Endothelial cell (in vitro differentiated cells): Measurements from ENCODE around the gene UFC1. TPM values are rescaled to one million over a fixed set of nuclear protein-coding genes. Genes with fewer than 3 reads are reported as not detected.
A peak's percentile ranks its signal among the peaks of the same experiment; 100 is the strongest.

ENCODE experiments used
- DNase-seq: peaks from one replicate; pipeline ENCODE4 v3.0.0; 2021; ENCODE audit warnings: low spot score
- H3K27ac Mint-ChIP-seq: one replicate; pipeline ENCODE4 v1.8.0; 2021; ENCODE audit warnings: mixed read lengths, inconsistent platforms; ENCODE audit not compliant: unreplicated experiment
- H3K27me3 Mint-ChIP-seq: one replicate; pipeline ENCODE4 v1.8.0; 2021; ENCODE audit warnings: mild to moderate bottlenecking, moderate library complexity, mixed read lengths, inconsistent platforms; ENCODE audit not compliant: unreplicated experiment
- H3K36me3 Mint-ChIP-seq: one replicate; pipeline ENCODE4 v1.8.0; 2021; ENCODE audit warnings: mild to moderate bottlenecking, low read depth, mixed read lengths, inconsistent platforms; ENCODE audit not compliant: unreplicated experiment
- H3K4me1 Mint-ChIP-seq: one replicate; pipeline ENCODE4 v1.8.0; 2021; ENCODE audit warnings: mild to moderate bottlenecking, mixed read lengths, inconsistent platforms; ENCODE audit not compliant: unreplicated experiment
- H3K4me3 Mint-ChIP-seq: one replicate; pipeline ENCODE4 v1.8.0; 2021; ENCODE audit warnings: mild to moderate bottlenecking, mixed read lengths, inconsistent platforms; ENCODE audit not compliant: unreplicated experiment
- H3K9me3 Mint-ChIP-seq: one replicate; pipeline ENCODE4 v1.8.0; 2021; ENCODE audit warnings: mixed read lengths, inconsistent platforms; ENCODE audit not compliant: unreplicated experiment
- CTCF ChIP-seq: fragments of 200-600 bp; sonication (generic); IDR thresholded peaks from one replicate; pipeline ENCODE4 v1.5.0; 2021; ENCODE audit warnings: antibody characterized with exemption; ENCODE audit not compliant: unreplicated experiment
- total RNA-seq: library from RNA; stranded (reverse); fragmentation: NEBNext Ultra II Directional; extraction: Animal tissue kit (Norgen Biotek cat#: 25700); gene quantifications from one replicate; pipeline ENCODE4 v1.2.1, GENCODE V29; 2021; ENCODE audit not compliant: unreplicated experiment

UFC1 gene
- total RNA-seq, 1 donor from 2014 or later: 124 TPM

- Mint-ChIP-seq H3K27ac (no peak overlapping the region), H3K27me3 (peaks cover 14% of the 10 kb centered on the region), H3K4me3 (no peak overlapping the region), H3K4me1 (peaks cover 25% of the 10 kb centered on the region), H3K36me3 (peaks cover 43% of the 10 kb centered on the region), H3K9me3 (no peaks in the 10 kb centered on the region)
- no peak for TF ChIP-seq CTCF
- DNase-seq: no peak
These were observed 21.1 kb downstream of the UFC1 start for GRCh38 chr1:161174911-161175310.

GRCh38 chr1:161175771-161176453 is 22.1 kb downstream of the UFC1 start:
- no peak for TF ChIP-seq CTCF
- Mint-ChIP-seq H3K27me3 (peaks cover 14% of the 10 kb centered on the region), H3K4me1 (peaks cover 25% of the 10 kb centered on the region), H3K4me3 (peak overlapping the region; percentile 99), H3K36me3 (peaks cover 41% of the 10 kb centered on the region), H3K9me3 (no peaks in the 10 kb centered on the region), H3K27ac (peak overlapping the region; percentile 8)
- no peak for DNase-seq

- H3K4me3 Mint-ChIP-seq: peak overlapping the region; percentile 99
- H3K27me3 Mint-ChIP-seq: peaks cover 14% of the 10 kb centered on the region
- H3K27ac Mint-ChIP-seq: peak overlapping the region; percentile 96
- H3K4me1 Mint-ChIP-seq: peaks cover 25% of the 10 kb centered on the region
- DNase-seq: no peak
- H3K36me3 Mint-ChIP-seq: peaks cover 37% of the 10 kb centered on the region
- H3K9me3 Mint-ChIP-seq: no peaks in the 10 kb centered on the region
- no peak for TF ChIP-seq CTCF
These were observed 22.8 kb downstream of the UFC1 start for GRCh38 chr1:161176468-161177111.

GRCh38 chr1:161177112-161177935 is 23.5 kb downstream of the UFC1 start, which contains the start of gene B4GALT3:
Gene B4GALT3, minus strand, starts transcription at chr1:161177507. Its CDS starts 1,447 bp downstream, at chr1:161176060.
- H3K9me3 Mint-ChIP-seq: no peaks in the 10 kb centered on the region
- peaks cover 25% of the 10 kb centered on the region for H3K4me1 Mint-ChIP-seq
- H3K27ac Mint-ChIP-seq: peak within 1 kb of the TSS; percentile 96
- H3K36me3 Mint-ChIP-seq: peaks cover 35% of the 10 kb centered on the region
- DNase-seq: peak; percentile 96
- H3K27me3 Mint-ChIP-seq: peaks cover 14% of the 10 kb centered on the region
- TF ChIP-seq CTCF: no peak
- H3K4me3 Mint-ChIP-seq: peak within 1 kb of the TSS; percentile 99

- peaks cover 25% of the 10 kb centered on the region for H3K4me1 Mint-ChIP-seq
- H3K27me3 Mint-ChIP-seq: peaks cover 14% of the 10 kb centered on the region
- DNase-seq: no peak
- no peaks in the 10 kb centered on the region for H3K9me3 Mint-ChIP-seq
- H3K4me3 Mint-ChIP-seq: peak overlapping the region; percentile 99
- peaks cover 31% of the 10 kb centered on the region for H3K36me3 Mint-ChIP-seq
- peak overlapping the region; percentile 50 for H3K27ac Mint-ChIP-seq
- TF ChIP-seq CTCF: no peak
These were observed 24.1 kb downstream of the UFC1 start for GRCh38 chr1:161177936-161178244.
